Measurements from ENCODE around the gene CDH23. TPM values are rescaled to one million over a fixed set of nuclear protein-coding genes. Genes with fewer than 3 reads are reported as not detected.

CDH23 gene
- total RNA-seq, 1 donor from 2014 or later: not detected

DNA sequence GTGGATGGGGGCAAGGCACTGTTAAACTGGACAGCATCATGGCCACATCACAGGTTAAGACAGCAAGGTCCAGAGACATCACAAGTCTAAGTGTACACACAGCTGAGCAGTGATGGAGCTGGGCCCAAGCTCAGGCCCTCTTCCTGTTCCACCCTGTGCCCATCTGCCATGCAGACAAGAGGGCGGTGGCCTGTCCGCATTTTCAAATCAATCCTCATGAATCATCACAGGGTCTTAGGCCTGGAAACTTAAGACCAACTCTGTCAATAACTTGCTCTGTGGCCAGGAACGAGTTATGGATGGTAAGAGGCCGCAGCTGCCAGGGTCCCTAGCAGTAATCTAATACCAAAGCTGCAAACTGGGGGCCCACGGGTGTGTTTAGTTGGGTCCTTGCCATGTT lies 319.7 kb downstream of the CDH23 start:
- no peak overlapping the region for H3K27ac Mint-ChIP-seq (ENCODE audit: unreplicated experiment)

DNA sequence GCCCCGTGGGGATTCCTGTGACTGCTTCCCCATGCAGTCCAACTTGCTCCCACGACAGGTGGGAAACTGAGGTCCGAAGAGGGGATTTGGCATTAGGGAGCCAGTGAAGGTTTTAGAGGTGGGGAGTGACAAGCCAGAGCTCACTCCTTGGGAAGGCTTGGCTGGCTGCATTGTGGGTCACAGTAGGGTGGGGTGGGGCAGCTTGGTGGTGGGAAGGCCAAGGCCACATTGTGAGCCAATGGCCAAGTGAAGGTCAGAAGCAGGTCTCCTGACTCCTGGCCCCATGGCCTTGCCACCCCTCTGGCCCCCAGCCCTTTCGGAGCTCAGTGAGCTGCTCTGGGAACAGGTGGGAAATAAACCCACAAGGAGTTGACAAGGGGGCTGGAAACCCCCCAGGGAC lies 320.3 kb downstream of the CDH23 start:
- Mint-ChIP-seq H3K9me3 (ENCODE audit: low read depth) (no peaks in the 10 kb centered on the region), H3K4me3 (ENCODE audit: unreplicated experiment) (no peak overlapping the region), H3K4me1 (ENCODE audit: low read depth) (peaks cover 8% of the 10 kb centered on the region), H3K27me3 (ENCODE audit: low read depth) (peaks cover 12% of the 10 kb centered on the region), H3K27ac (ENCODE audit: unreplicated experiment) (no peak overlapping the region), H3K36me3 (ENCODE audit: low read depth) (no peaks in the 10 kb centered on the region)
- DNase-seq (ENCODE audit: low spot score): no peak
- TF ChIP-seq, protein P1, sequence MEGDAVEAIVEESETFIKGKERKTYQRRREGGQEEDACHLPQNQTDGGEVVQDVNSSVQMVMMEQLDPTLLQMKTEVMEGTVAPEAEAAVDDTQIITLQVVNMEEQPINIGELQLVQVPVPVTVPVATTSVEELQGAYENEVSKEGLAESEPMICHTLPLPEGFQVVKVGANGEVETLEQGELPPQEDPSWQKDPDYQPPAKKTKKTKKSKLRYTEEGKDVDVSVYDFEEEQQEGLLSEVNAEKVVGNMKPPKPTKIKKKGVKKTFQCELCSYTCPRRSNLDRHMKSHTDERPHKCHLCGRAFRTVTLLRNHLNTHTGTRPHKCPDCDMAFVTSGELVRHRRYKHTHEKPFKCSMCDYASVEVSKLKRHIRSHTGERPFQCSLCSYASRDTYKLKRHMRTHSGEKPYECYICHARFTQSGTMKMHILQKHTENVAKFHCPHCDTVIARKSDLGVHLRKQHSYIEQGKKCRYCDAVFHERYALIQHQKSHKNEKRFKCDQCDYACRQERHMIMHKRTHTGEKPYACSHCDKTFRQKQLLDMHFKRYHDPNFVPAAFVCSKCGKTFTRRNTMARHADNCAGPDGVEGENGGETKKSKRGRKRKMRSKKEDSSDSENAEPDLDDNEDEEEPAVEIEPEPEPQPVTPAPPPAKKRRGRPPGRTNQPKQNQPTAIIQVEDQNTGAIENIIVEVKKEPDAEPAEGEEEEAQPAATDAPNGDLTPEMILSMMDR (IDR thresholded peaks at IDR 0.05): no peak

More for the DNA sequence above, 319.7 kb downstream of the CDH23 start:
- Mint-ChIP-seq H3K27me3 (ENCODE audit: low read depth) (peaks cover 8% of the 10 kb centered on the region), H3K9me3 (ENCODE audit: low read depth) (no peaks in the 10 kb centered on the region), H3K4me3 (ENCODE audit: unreplicated experiment) (no peak overlapping the region), H3K4me1 (ENCODE audit: low read depth) (peaks cover 8% of the 10 kb centered on the region), H3K36me3 (ENCODE audit: low read depth) (no peaks in the 10 kb centered on the region)
- TF ChIP-seq, protein P1 (IDR thresholded peaks at IDR 0.05): no peak
- DNase-seq (ENCODE audit: low spot score): no peak

DNA sequence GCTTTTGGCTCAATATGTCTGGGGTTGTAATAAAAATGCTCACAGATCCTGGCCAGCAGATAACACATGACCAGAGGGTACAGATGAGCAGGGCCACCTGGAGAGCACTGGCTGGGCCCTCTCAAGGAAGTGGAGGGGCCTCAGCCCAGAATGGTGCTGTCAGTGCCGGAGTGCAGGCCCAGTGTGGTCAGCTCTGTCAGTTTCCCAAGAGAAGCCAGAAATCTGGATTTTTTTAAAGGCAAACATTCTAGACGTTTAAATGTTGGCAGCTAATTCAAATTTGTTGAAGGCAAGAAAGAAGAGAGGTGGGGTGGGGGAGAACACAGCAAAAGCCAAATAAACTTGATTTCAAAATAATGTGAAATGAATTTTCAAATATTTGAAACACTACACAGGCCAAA lies 320.8 kb downstream of the CDH23 start:
- H3K9me3 Mint-ChIP-seq (ENCODE audit: low read depth): no peaks in the 10 kb centered on the region
- H3K4me3 Mint-ChIP-seq (ENCODE audit: unreplicated experiment): no peak overlapping the region
- peak overlapping the region; percentile 43 for H3K27ac Mint-ChIP-seq (ENCODE audit: unreplicated experiment)
- H3K27me3 Mint-ChIP-seq (ENCODE audit: low read depth): peaks cover 12% of the 10 kb centered on the region
- no peak for DNase-seq (ENCODE audit: low spot score)
- H3K36me3 Mint-ChIP-seq (ENCODE audit: low read depth): no peaks in the 10 kb centered on the region
- TF ChIP-seq, protein P1 (IDR thresholded peaks at IDR 0.05): no peak
- H3K4me1 Mint-ChIP-seq (ENCODE audit: low read depth): peaks cover 8% of the 10 kb centered on the region

DNA sequence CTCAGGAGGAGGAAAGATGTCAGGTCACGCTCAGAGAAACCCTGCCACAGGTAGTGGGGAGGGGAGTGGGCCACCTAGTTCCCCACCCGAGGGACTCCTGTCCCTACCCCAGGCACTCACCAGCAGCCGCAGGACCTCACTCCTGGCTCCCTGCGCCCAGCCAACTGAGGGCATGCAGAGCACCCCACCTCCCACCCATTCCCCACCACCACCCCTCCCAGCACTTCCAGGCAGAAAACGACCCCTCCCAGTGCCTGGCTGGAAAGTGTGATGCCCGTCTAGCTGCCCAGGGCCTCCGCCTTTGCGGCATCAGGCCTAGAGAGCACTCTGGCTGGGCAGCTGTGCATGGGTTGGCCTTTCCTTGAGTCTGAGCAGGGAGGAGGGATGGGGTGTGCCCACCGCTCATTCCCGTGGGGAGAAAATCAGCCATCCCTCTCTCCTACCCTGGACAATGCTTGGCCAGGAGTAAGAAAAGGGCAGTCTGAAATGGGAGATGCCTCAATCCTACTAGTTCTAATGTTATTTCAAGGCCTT lies 321.5 kb downstream of the CDH23 start:
- H3K4me1 Mint-ChIP-seq (ENCODE audit: low read depth): peaks cover 8% of the 10 kb centered on the region

DNA sequence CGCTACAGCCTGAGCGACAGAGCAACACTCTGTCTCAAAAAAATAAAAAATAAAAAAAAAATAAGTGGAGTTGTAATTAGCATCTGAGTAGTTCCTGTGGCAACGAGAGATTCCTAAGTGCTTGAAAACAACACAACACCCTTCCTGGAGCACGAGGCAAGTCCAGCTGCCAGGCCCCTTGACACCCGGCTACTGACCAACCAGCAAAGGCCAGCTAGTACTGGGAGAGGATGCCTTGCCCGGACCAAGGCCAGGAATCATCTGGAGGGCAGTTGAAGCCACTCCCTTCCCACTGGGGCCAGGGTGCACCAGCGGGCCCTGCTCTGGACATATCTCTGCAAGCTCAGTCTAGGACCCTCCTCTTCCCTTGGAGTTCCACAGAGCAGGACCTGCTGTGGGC lies 322.3 kb downstream of the CDH23 start:
- TF ChIP-seq, protein P1 (IDR thresholded peaks at IDR 0.05): no peak
- Mint-ChIP-seq H3K4me3 (ENCODE audit: unreplicated experiment) (no peak overlapping the region), H3K27me3 (ENCODE audit: low read depth) (peaks cover 12% of the 10 kb centered on the region), H3K27ac (ENCODE audit: unreplicated experiment) (no peak overlapping the region), H3K9me3 (ENCODE audit: low read depth) (no peaks in the 10 kb centered on the region), H3K36me3 (ENCODE audit: low read depth) (no peaks in the 10 kb centered on the region), H3K4me1 (ENCODE audit: low read depth) (peaks cover 5% of the 10 kb centered on the region)
- no peak for DNase-seq (ENCODE audit: low spot score)

More for the DNA sequence above, 321.5 kb downstream of the CDH23 start:
- Mint-ChIP-seq H3K36me3 (ENCODE audit: low read depth) (no peaks in the 10 kb centered on the region), H3K9me3 (ENCODE audit: low read depth) (no peaks in the 10 kb centered on the region), H3K27ac (ENCODE audit: unreplicated experiment) (no peak overlapping the region), H3K4me3 (ENCODE audit: unreplicated experiment) (no peak overlapping the region), H3K27me3 (ENCODE audit: low read depth) (peaks cover 12% of the 10 kb centered on the region)
- DNase-seq (ENCODE audit: low spot score): no peak
- TF ChIP-seq, protein P1 (IDR thresholded peaks at IDR 0.05): no peak
